ENCODE data around the gene DTNA. TPM values are rescaled to one million over a fixed set of nuclear protein-coding genes. Genes with fewer than 3 reads are reported as not detected.

Gene DTNA
- total RNA-seq, 1 donor, result 10.1 TPM

GRCh38 chr18:34820360-34821065 lies 110.4 kb downstream of the DTNA start:
- no peaks in the 10 kb centered on the region for H3K9me3 ChIP-seq (ENCODE audit: low read depth, low read length)
- no peak for TF ChIP-seq CTCF (IDR thresholded peaks at IDR 0.05; ENCODE audit: extremely low read depth, low read depth, low read length)
- no peaks in the 10 kb centered on the region for H3K27me3 ChIP-seq (ENCODE audit: insufficient read depth, low read length)
- H3K36me3 ChIP-seq (ENCODE audit: insufficient read depth, low read length), result no peaks in the 10 kb centered on the region
- no peaks in the 10 kb centered on the region for H4K20me1 ChIP-seq (ENCODE audit: insufficient read depth, low read length)
- no peak overlapping the region for H3K4me2 ChIP-seq (ENCODE audit: insufficient read depth, low read length)
- no peak overlapping the region for H3K4me3 ChIP-seq (ENCODE audit: insufficient read depth, low read length)
- no peaks in the 10 kb centered on the region for H3K4me1 ChIP-seq (ENCODE audit: insufficient read depth, low read length)
- H3K27ac ChIP-seq (ENCODE audit: low read depth, low read length), result no peak overlapping the region
- no peaks in the 10 kb centered on the region for H3K79me2 ChIP-seq (ENCODE audit: insufficient read depth, low read length)
- DNase-seq (ENCODE audit: insufficient read length, low spot score, missing footprints), result no peak
- H2AFZ ChIP-seq (ENCODE audit: low read length), result no peak overlapping the region

GRCh38 chr18:34821669-34822210 lies 111.6 kb downstream of the DTNA start:
- Histone ChIP-seq H3K79me2 (ENCODE audit: insufficient read depth, low read length) (no peaks in the 10 kb centered on the region), H3K9me3 (ENCODE audit: low read depth, low read length) (no peaks in the 10 kb centered on the region), H2AFZ (ENCODE audit: low read length) (no peak overlapping the region), H3K4me3 (ENCODE audit: insufficient read depth, low read length) (no peak overlapping the region), H3K36me3 (ENCODE audit: insufficient read depth, low read length) (no peaks in the 10 kb centered on the region), H3K27ac (ENCODE audit: low read depth, low read length) (no peak overlapping the region), H3K27me3 (ENCODE audit: insufficient read depth, low read length) (no peaks in the 10 kb centered on the region), H4K20me1 (ENCODE audit: insufficient read depth, low read length) (no peaks in the 10 kb centered on the region), H3K4me1 (ENCODE audit: insufficient read depth, low read length) (no peaks in the 10 kb centered on the region), H3K4me2 (ENCODE audit: insufficient read depth, low read length) (no peak overlapping the region)
- no peak for DNase-seq (ENCODE audit: insufficient read length, low spot score, missing footprints)
- no peak for TF ChIP-seq CTCF (IDR thresholded peaks at IDR 0.05; ENCODE audit: extremely low read depth, low read depth, low read length)

- H3K4me1 ChIP-seq (ENCODE audit: insufficient read depth, low read length), result no peaks in the 10 kb centered on the region
- DNase-seq (ENCODE audit: insufficient read length, low spot score, missing footprints), result no peak
- no peak overlapping the region for H3K27ac ChIP-seq (ENCODE audit: low read depth, low read length)
- no peaks in the 10 kb centered on the region for H4K20me1 ChIP-seq (ENCODE audit: insufficient read depth, low read length)
- H3K36me3 ChIP-seq (ENCODE audit: insufficient read depth, low read length), result no peaks in the 10 kb centered on the region
- TF ChIP-seq CTCF (IDR thresholded peaks at IDR 0.05; ENCODE audit: extremely low read depth, low read depth, low read length), result no peak
- H2AFZ ChIP-seq (ENCODE audit: low read length), result no peak overlapping the region
- H3K4me3 ChIP-seq (ENCODE audit: insufficient read depth, low read length), result no peak overlapping the region
- H3K9me3 ChIP-seq (ENCODE audit: low read depth, low read length), result no peaks in the 10 kb centered on the region
- no peaks in the 10 kb centered on the region for H3K27me3 ChIP-seq (ENCODE audit: insufficient read depth, low read length)
- no peak overlapping the region for H3K4me2 ChIP-seq (ENCODE audit: insufficient read depth, low read length)
- H3K79me2 ChIP-seq (ENCODE audit: insufficient read depth, low read length), result no peaks in the 10 kb centered on the region
These were observed 118.0 kb downstream of the DTNA start for GRCh38 chr18:34828093-34828492.

GRCh38 chr18:34834897-34835296 lies 124.8 kb downstream of the DTNA start:
- Histone ChIP-seq H3K4me2 (ENCODE audit: insufficient read depth, low read length) (peak overlapping the region; percentile 46), H3K36me3 (ENCODE audit: insufficient read depth, low read length) (no peaks in the 10 kb centered on the region), H3K4me3 (ENCODE audit: insufficient read depth, low read length) (peak overlapping the region; percentile 26), H4K20me1 (ENCODE audit: insufficient read depth, low read length) (no peaks in the 10 kb centered on the region), H2AFZ (ENCODE audit: low read length) (peak overlapping the region; percentile 29), H3K27ac (ENCODE audit: low read depth, low read length) (no peak overlapping the region), H3K9me3 (ENCODE audit: low read depth, low read length) (no peaks in the 10 kb centered on the region), H3K27me3 (ENCODE audit: insufficient read depth, low read length) (no peaks in the 10 kb centered on the region), H3K79me2 (ENCODE audit: insufficient read depth, low read length) (no peaks in the 10 kb centered on the region), H3K4me1 (ENCODE audit: insufficient read depth, low read length) (no peaks in the 10 kb centered on the region)
- TF ChIP-seq CTCF (IDR thresholded peaks at IDR 0.05; ENCODE audit: extremely low read depth, low read depth, low read length), result no peak
- no peak for DNase-seq (ENCODE audit: insufficient read length, low spot score, missing footprints)
